GM12865 (cell line): ENCODE results near the gene LDLRAD4.

ENCODE experiments used
- DNase-seq: peaks from one replicate; pipeline ENCODE4 v3.0.0; 2010; ENCODE audit warnings: low read depth
- H3K4me3 ChIP-seq: 2 replicates; pipeline ENCODE4 v1.5.1; 2011; ENCODE audit warnings: mild to moderate bottlenecking, low read depth, low read length, control low read depth
- CTCF ChIP-seq: IDR thresholded peaks from 2 replicates; pipeline ENCODE4 v1.5.1; 2011; ENCODE audit warnings: low read length, control low read depth, low read depth, inconsistent platforms; ENCODE audit not compliant: insufficient read depth; ENCODE audit errors: missing control alignments

Gene LDLRAD4

GRCh38 chr18:13366962-13367892 lies 148.7 kb downstream of the LDLRAD4 start:
- no peak overlapping the region for H3K4me3 ChIP-seq
- DNase-seq = no peak
- TF ChIP-seq CTCF = no peak

- no peak for DNase-seq
- no peak for TF ChIP-seq CTCF
- H3K4me3 ChIP-seq = no peak overlapping the region
Observed at GRCh38 chr18:13368080-13368813, 149.7 kb downstream of the LDLRAD4 start.

GRCh38 chr18:13369353-13369752 lies 150.8 kb downstream of the LDLRAD4 start:
- no peak for TF ChIP-seq CTCF
- no peak for DNase-seq
- H3K4me3 ChIP-seq = no peak overlapping the region

GRCh38 chr18:13369756-13370510 lies 151.4 kb downstream of the LDLRAD4 start:
- no peak for TF ChIP-seq CTCF
- DNase-seq = no peak

GRCh38 chr18:13370995-13371625 lies 152.6 kb downstream of the LDLRAD4 start:
- no peak for DNase-seq
- no peak overlapping the region for H3K4me3 ChIP-seq
- TF ChIP-seq CTCF = no peak

More at GRCh38 chr18:13369756-13370510, 151.4 kb downstream of the LDLRAD4 start:
- H3K4me3 ChIP-seq = no peak overlapping the region

GRCh38 chr18:13371689-13372418 lies 153.3 kb downstream of the LDLRAD4 start:
- no peak for TF ChIP-seq CTCF
- H3K4me3 ChIP-seq = no peak overlapping the region
- no peak for DNase-seq
